Amygdala (tissue), 56 donors: ENCODE measurements around the gene SEZ6.
A peak's percentile ranks its signal among the peaks of the same experiment; 100 is the strongest.

ENCODE experiments used
- DNase-seq, 56 donors: peaks; one replicate each; lab custom pipeline; 2025; lab: John Stamatoyannopoulos, UW

Gene SEZ6

DNA sequence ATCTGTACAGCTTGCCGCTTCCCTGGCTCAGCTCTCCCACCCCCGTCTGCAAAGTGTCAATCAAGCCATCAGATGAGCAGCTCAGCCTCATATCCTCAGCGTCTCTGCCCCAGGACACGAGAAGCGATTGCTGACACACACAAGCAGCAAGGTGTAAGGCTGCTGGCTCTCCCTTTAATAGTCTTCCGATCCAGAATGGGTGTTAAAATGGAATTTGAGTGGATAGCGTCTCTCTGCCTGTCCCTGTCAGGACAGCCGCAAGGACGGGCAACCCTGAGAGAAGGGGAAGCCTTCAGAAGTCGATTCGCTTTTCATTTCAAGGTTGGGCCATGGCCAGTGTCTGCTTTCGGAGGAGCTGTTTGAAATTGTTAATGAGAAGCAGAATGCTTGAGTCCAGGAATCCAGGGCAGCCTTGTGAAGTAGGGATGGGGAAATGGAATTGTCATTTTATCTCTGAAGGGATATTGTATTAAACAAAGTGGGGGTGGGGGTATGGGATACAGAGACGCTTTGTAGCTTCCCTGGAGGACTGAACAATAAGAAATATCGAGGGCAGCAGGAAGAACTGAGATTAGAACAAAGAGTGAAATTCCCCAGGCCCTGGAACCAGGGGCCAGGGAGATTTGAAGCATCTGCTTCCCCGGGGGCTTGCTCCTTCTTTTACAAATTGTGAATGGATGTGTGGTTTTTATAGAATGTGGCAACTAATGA is 32.4 kb upstream of the SEZ6 start:
- DNase-seq = peak in 4 of 56 donors; percentile 11 to 39 (median 20)

DNA sequence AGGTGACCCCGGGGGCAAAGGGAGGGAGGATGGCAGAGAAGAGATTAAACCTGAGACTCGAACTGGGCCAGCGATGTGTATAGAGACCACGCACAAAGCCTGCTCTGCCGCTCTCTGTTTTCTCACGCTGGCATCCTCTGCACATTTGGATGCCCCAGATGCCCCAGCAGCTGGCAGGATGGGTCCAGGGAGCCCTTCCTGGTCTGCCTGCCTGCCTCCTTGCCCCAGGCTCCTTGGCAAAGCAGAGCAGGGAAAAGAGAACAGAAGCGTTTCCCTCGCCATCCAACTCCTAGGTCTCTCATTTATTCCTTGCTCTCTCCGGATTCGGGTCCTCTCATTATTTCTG is 31.9 kb upstream of the SEZ6 start:
- peak in 1 of 56 donors; percentile 2 for DNase-seq

DNA sequence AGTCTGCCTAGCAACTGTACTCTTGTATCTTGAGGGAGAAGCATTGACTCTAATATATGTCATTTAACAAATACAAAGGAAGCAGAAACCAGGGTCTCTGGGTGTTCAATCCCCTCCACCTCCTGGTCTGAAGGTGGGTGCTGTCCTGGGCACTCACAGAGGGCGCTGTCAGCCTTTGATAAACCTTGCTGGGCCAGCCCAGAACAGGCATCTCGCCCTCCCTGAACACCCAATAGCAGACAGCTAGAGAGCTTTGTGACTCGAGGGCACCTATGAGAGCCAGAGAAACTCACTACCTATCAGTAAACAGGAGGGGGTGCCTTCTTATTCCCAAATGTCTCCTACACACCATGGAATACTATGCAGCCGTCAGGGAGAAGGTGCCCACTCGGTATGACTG is 30.8 kb upstream of the SEZ6 start:
- DNase-seq = no peak

DNA sequence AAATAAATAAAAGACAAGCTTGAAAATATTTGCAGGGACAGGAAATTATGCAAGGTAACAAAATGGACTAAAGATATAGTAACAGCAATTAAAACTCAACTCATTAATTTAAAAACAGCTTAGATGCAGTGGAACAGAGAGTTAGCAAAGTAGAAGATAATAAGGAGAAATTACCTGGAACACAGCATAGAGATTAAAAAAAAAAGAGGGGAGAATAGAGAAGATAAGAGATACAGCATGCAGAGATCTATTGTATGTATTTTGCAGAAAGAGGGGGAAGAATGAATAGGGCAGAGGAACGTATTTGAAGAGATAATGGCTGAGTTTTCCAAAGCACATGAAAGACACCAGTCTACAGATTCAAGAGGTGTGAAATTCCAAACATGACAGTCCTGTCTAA is 28.7 kb upstream of the SEZ6 start:
- no peak for DNase-seq

DNA sequence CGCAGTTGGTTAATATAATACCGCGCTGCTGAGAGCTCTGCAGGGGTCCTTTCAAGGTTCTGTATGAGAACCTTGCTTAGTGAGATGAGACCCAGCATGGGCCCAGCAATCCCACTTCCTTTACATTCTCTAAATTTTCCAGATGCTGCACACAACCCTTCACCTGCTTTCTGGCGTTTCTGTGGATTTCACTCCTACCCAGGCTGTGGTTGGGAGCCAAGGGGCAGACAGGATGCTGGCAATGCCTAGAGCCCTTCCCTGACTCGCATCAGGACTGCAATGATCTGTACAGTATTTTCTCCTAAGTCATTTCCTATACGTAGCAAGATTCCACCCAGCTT is 27.0 kb upstream of the SEZ6 start:
- no peak for DNase-seq

DNA sequence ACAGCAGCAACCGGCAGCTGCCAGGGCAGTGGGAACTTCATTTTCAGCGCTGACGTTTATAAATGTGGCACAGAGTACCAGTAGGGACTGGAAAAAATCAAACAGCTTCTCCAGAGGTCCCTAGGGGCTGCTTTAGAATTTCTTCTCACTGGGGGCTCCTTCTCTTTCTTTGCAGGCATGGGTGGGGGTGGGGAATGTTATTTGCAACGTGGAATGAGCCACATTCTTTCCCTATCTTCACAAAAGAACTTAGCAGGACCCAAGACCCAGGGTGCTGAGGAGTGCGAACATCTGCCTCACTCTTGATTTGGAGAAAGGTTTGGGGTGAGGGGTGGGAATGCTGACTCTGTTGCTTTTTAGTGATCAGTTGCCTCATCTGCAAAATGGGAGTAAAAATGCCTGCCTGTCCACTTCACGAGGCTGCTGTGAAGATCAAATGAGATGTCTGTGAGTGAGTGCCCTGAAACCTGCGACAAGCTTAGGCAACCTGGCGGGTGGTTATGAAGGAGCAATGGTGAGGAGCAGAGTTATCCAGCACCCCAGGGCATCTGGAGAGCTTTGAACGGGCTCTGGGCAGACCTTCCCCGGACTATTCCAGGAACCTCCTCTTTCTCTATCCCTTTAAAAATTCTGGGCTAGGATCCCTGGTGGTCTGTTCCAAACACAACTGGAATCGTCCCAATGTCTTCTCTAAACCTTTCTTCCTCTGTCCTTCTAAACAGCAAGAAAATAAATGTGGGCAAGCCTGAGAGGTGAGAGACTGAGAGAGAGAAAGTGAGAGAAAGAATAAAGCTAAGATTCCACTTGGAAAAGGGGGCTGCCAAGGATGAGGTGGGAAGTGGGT is 26.4 kb upstream of the SEZ6 start:
- DNase-seq = no peak

DNA sequence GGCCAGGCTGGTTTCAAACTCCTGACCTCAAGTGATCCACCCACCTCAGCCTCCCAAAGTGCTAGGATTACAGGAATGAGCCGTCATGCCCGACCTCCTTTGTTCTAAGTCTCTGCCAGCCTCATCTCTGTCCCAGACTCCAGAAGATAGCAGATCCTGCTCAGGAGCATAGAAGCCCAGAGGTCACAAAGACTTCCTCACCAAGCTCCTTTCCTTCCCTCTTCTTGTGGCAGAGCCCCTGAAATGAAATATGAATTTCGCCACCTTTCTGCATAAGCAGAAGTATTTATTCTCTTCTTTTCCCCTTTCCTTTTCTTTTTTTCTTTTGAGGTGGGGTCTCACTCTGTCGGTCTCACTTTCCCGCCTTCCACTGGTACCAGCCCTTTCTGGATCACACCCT is 25.7 kb upstream of the SEZ6 start:
- no peak for DNase-seq

DNA sequence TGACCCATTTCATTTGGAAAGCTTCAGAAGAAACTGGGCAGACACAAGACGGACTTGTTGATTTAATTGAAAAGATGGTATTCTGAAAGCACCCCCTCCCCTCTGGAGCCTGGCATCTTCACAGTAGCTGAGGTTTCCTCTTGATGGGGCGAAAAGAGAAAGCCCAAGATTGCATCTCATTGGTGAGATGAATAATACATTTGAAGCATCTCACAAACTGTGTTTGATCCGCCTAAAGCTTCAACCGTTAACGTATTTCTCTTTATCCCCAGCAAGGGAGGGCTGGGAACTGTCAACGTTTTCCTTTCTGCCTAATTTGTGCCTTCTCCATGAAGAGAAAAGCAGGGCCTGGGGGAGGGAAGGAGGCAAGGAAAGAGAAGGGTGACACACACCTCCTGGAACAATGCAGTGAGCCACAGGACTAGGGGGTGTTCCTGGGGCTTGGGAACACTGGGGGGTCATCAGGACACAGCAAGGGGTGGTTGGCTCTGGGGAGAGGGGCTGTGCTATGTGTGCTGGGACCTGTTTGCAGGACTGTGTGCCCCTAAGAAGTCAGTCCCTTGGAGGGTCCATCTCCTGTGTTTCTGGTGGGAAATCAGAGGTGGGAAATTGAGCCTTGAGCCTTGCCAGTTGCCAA is 18.6 kb upstream of the SEZ6 start:
- DNase-seq = no peak

DNA sequence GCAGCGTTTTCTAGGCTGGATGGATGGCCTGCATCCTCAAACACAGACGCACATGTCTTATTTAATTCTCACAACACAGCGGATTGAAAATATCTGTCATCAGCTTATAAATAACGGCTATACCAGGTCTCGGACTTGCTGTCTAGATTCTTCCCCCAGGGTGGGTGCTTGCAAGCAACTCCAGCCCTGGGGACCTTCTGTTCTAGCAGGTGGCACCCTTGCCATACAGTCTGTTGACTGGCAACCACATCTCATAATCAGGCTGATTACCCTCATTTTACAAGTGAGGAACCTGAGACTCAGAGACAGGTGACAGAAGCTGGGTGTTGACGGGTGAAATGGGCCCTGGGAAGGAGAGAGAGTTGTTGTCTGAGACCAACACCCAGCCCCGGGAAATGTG is 16.2 kb upstream of the SEZ6 start:
- no peak for DNase-seq

DNA sequence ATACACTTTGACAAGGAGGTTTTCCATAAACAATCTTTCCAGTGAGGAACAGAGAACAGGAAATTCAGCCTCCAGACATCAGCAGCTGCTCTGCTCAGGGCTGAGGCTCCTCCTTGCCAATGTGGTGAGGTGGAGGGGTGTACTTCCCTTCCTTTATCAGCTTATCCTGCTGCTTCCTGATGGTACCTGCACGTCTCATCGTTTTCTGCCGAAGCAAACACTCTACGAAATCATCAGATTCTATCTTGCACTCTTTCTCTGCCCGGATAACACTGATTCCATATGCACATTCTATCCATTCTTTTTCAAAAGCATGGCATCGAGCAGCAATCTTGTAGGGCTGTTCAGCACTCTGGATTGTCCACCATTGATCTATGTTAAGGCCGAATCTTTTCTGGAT is 15.4 kb upstream of the SEZ6 start:
- no peak for DNase-seq

DNA sequence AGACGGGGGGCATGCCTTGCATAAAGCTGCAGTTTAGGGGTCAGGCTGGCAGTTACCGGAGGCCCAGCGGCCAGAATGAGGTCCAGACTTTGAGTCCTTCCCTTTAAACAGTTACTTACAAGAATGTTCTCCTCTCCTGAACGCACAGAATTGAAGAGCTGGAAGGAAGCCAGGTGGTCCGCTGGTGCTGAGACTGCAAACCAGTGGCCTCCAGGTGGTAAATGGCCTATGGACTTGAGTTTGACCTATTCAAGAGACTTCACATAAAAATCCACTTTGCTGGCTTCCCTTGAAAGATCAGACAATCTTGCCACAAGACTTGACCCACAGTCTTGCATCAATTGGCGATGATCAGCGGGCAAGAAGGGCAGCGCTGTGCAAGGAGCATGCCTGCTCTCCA is 14.7 kb upstream of the SEZ6 start:
- no peak for DNase-seq

DNA sequence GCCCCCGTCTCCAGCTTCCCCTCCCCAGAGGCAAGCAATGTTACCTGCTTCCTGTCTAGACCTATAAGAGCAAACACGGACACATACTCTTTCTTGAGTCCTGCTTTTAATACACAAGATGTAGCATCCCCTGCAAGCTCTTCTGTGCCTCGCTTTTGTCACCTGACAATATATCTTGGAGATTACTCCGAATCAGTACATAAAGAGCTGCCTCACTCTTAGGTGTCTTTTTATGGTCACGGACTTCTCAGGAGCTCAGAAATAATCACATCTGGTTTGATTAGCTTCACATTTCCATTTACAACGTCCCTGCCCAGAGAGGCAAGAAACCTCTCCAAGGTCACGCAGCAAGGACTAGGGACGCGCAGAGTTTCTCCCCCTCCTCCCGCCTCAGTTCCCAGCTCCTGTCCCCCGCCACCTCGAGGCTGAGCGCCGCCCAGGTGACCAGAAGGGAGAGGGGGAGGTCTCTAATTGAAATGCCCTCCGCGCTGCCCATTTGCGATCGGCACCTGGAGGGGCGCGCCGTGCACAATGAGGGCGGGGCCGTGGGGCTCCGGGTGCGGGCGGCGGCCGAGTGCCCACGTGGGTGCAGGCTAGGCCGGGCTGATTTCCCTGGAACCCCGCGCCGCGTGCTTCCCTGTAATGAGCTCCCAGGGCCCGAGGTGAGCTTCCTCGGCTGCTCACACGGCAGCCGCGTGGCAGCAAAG is 13.8 kb upstream of the SEZ6 start:
- DNase-seq = peak in 5 of 56 donors; percentile 12 to 25 (median 17)

DNA sequence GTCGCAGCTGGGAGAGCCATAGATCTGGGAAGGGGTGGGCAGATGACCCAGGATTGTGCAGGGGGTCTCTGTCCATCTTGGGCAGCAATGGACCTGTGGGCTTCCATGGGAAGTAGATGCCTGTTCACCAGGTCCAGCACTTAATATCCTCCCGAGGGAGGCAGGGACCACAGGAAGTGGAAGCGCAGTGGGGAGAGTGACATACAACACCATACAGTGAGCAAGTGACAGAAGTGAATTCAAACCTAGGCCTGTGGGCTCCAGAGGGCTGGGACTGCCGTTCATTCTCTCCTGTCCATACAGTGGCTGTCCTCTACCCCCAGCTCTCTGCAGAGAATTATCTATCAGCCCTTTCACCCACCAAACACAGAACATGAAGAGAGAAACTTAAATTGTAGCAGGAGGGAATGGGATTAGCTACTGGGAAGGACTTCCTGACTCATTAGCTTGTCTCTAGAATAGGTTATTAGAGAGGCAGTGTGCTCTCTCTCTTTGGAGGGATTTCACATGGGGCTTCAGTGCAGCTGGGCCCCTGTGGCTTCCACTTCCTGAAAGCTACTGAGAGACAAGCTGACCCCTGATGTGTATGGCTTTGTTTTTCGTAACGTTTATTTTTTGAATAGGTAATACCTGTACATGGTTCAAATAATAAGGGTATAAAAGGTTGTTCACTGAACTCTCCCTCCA is 13.1 kb upstream of the SEZ6 start:
- no peak for DNase-seq

DNA sequence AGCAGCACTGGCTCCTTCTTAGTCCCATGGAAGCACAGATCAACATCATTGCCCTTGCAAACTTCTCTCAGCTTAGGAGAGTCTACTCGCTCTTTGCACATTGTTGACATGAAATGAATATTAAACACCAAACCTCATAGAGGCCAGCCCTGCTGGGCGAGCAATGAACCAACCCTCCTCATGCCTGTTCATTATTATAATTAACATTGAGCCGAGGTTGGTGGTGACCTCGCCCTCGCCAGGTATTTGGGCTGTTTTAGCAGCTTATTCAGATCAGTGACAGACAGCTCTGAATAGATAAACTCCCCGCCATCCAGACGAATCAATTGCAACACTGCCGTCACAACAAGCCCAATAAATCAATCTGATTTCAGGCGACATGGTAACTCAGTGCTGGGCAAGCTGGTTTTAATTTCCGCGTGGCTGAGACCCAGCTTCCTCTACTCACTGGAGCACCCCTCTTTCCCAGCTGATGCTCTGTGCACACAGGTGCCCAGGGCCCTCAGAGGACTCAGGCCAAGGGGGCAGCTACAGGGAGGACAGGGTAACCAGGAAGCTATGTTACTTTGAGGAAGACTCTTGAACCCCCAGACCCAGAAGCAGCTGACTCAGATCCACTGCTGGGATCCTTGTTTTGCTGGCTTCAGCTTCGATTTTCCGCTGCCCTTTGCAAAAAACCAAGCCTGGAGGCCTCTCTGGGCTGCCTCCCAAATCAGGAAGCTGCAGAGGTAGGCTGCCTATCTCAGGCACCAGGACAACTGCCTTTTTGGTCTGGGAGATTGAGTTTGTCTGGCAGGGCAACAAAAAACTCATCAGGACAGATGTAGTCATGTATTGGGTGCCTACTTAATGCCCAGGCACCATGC is 10.7 kb upstream of the SEZ6 start:
- DNase-seq = no peak

DNA sequence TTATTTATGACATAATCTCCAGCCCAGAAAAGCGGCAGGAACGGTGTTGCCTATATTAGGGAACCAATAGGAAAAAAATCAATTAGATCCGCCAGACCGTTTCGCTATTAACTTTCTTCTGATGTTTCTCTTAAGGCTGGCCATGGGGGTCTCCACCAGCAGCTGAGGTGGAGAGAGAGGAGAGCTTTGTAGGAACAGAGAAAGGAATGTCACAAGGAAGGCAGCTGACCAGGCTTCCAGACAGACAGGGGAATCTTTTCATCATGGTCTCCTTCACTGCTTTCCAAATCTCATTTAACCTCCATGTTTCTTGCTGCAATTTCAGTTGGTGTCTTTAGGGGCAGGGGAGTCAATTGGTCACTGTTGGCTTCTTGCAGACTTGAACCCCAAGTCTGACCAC is 8.9 kb upstream of the SEZ6 start:
- DNase-seq = no peak

DNA sequence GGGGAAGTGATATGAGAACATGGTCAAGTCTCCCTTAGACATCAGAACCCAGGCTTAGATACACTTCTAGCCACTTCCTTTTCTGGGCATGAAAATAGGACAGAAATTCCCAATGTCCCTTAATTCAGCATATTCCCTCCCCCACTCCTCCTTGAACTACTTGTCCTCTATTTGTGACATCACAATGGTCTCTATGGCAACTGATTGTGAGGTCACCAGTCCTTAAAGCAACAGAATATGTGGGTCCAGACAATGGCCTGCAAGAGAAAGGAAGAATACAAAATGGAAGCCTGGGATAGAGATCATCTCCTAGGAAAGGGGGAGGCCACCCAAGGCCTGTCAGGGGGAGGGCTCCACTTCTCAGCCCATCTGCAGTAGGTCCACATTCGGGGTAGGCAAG is 6.7 kb upstream of the SEZ6 start:
- no peak for DNase-seq

DNA sequence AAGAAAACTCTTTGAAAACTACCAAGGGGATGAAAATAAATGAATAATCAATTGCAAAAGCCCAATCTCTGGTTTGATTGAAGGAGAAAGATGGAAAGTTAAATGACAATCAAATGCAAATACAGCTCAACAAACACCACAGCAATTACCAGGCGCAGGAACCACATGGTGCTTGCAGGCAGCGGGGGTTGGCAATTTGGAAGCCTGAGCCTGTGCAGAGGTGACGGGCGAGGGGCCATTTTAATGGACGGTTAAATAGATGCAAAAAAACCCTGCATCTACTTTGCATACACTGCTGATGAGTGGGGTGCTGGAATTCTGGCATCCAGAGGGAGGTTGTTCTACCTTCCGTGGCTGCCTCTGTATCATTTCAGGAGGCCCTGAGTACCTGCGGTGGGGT is 4.8 kb upstream of the SEZ6 start:
- DNase-seq = no peak

DNA sequence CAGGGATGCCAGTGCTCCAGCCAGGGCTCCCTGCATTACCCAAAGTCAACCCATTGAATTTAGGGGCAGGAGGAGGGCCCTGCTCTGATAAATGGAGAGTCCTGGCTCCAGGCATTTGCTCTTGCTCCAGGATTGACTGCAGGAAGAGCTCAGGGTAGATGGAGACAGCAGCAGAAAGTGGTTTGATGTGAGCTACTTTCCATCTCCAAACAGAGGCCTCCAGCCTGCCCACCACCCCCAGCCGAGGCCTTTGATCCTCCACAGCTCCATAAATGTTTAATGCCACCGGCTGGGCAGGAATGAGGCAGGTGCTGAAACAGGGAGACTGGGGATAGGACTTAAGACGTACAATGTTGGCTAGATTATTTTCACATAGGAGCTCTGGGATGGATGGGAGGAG is 4.3 kb upstream of the SEZ6 start:
- no peak for DNase-seq

DNA sequence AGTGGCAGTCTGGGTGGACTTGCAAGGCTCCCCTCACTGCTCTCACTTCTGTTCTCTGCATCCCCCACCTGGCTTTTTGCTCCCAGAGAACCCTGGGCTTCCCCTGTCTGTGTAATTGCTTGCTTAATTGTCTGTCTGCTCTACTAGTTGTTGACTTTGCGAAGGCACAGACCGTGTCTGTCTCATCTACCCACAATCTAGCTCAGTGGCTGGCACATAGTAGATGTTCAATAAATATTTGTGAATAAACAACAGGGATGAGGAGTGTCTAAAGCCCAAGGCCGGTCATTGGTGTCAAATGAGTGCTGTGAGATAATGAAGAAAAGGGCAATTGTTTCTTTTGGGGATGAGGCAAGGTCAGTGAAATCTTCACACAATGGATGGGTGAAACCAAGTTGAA is 2.8 kb upstream of the SEZ6 start:
- DNase-seq = no peak
